ENCODE data around the gene DCLRE1B.
"Not testable (repeated sequence)": the region's sequence is repeated elsewhere in the genome, so short reads cannot be mapped to it uniquely, and the experiment has no call there.

Gene DCLRE1B

GRCh38 chr1:113948151-113948550 lies 43.0 kb downstream of the DCLRE1B start:
- not testable (repeated sequence) for DNase-seq (ENCODE audit: low read depth)

- DNase-seq (ENCODE audit: low read depth), result no peak
These were observed 43.9 kb downstream of the DCLRE1B start for GRCh38 chr1:113949007-113949406.

- no peak for DNase-seq (ENCODE audit: low read depth)
These were observed 45.8 kb downstream of the DCLRE1B start for GRCh38 chr1:113950908-113951307.

- DNase-seq (ENCODE audit: low read depth), result no peak
These were observed 46.6 kb downstream of the DCLRE1B start for GRCh38 chr1:113951719-113952118.

- no peak for DNase-seq (ENCODE audit: low read depth)
These were observed 52.9 kb downstream of the DCLRE1B start for GRCh38 chr1:113957984-113958383.

GRCh38 chr1:113958691-113959090 lies 53.6 kb downstream of the DCLRE1B start:
- peak; percentile 63 for DNase-seq (ENCODE audit: low read depth)

- no peak for DNase-seq (ENCODE audit: low read depth)
These were observed 58.3 kb downstream of the DCLRE1B start for GRCh38 chr1:113963281-113963906.

Measured in amniotic epithelial cell (primary cell).